ENCODE measurements around the gene C9orf78. TPM values are rescaled to one million over a fixed set of nuclear protein-coding genes. Genes with fewer than 3 reads are reported as not detected.

Gene C9orf78
- total RNA-seq, 1 experiment from 2014 or later = 37.5 TPM

- no peak overlapping the region for H3K4me2 ChIP-seq (ENCODE audit: insufficient read depth, insufficient read length, low read length)
- Mint-ChIP-seq H3K4me3 (no peak overlapping the region), H3K27me3 (ENCODE audit: low read depth) (no peaks in the 10 kb centered on the region), H3K9me3 (no peaks in the 10 kb centered on the region), H3K4me1 (no peaks in the 10 kb centered on the region), H3K27ac (peak overlapping the region in 1 of 3 experiments; percentile 70; a peak in 1 of 7 replicates), H3K36me3 (ENCODE audit: insufficient read depth in 1 of 3, low read depth in 3 of 3) (peaks cover 7 to 50% (median 21%) of the 10 kb centered on the region in 3 experiments; a peak in 6 of 7 replicates)
- H2BK20ac ChIP-seq (ENCODE audit: low read depth, low read length, poor library complexity, severe bottlenecking) = no peak overlapping the region
- H3K9ac ChIP-seq (ENCODE audit: extremely low read depth, insufficient read length, low read length) = no peak overlapping the region
- DNase-seq = no peak
- H3K14ac ChIP-seq (ENCODE audit: insufficient read depth, low read length) = no peak overlapping the region
- no peak overlapping the region for H3K18ac ChIP-seq (ENCODE audit: insufficient read length, low read depth, low read length)
- H3K27me3 ChIP-seq (ENCODE audit: insufficient read depth, low read length) = no peaks in the 10 kb centered on the region
- H2BK15ac ChIP-seq (ENCODE audit: low read depth, low read length) = no peak overlapping the region
- no peak overlapping the region for H4K91ac ChIP-seq (ENCODE audit: insufficient read length, low read depth, low read length)
- no peak overlapping the region for H2AFZ ChIP-seq (ENCODE audit: low read length)
- H2BK120ac ChIP-seq (ENCODE audit: low read depth, low read length, poor library complexity, severe bottlenecking) = no peak overlapping the region
- no peak for TF ChIP-seq CTCF (conservative IDR thresholded peaks at IDR 0.05)
- no peak overlapping the region for H4K8ac ChIP-seq (replicated peaks; ENCODE audit: insufficient read length, low read depth, low read length)
- no peak overlapping the region for H3K4ac ChIP-seq (ENCODE audit: low read depth, low read length)
- no peak overlapping the region for H3K23ac ChIP-seq (ENCODE audit: insufficient read length, low read depth, low read length)
- no peak overlapping the region for H3K56ac ChIP-seq (ENCODE audit: insufficient read length, low read depth, low read length)
- H4K20me1 ChIP-seq (ENCODE audit: control insufficient read depth, insufficient read depth, insufficient read length) = no peaks in the 10 kb centered on the region
- no CpG with 5 or more reads among the region's 7 CpGs for WGBS (ENCODE audit: extremely low coverage, insufficient read length, low lambda C conversion rate)
- H2AK5ac ChIP-seq (ENCODE audit: insufficient read length, low read length) = no peak overlapping the region
- H3T11ph ChIP-seq (ENCODE audit: low read length) = no peak overlapping the region
- no peaks in the 10 kb centered on the region for H3K23me2 ChIP-seq (ENCODE audit: insufficient read length, low read depth, low read length, poor library complexity, severe bottlenecking)
- no peak overlapping the region for H2BK5ac ChIP-seq (ENCODE audit: insufficient read length, low read length)
- H3K79me1 ChIP-seq (ENCODE audit: insufficient read depth, low read depth, low read length, poor library complexity, severe bottlenecking) = no peaks in the 10 kb centered on the region
- H3K79me2 ChIP-seq (ENCODE audit: insufficient read depth, low read length) = no peaks in the 10 kb centered on the region
- H2BK12ac ChIP-seq (ENCODE audit: insufficient read length, low read depth, low read length) = no peak overlapping the region
- H3K4me1 ChIP-seq (ENCODE audit: insufficient read depth, low read length) = no peaks in the 10 kb centered on the region
- H3K9me3 ChIP-seq (ENCODE audit: control insufficient read depth, low read depth, low read length) = no peaks in the 10 kb centered on the region
- H3K27ac ChIP-seq (ENCODE audit: insufficient read length, low read depth, low read length) = no peak overlapping the region
- no peak overlapping the region for H4K5ac ChIP-seq (ENCODE audit: insufficient read length, low read depth, low read length)
Measured at GRCh38 chr9:129857207-129857606, 22.1 kb upstream of the C9orf78 start.
